NCI-H526 treated with DMSO at 0.1 percent for 48 hours (cell line): ENCODE data around the gene PAEP.

Experiments
- DNase-seq: peaks from one replicate; lab custom pipeline; 2025; lab: John Stamatoyannopoulos, UW

PAEP gene

DNA sequence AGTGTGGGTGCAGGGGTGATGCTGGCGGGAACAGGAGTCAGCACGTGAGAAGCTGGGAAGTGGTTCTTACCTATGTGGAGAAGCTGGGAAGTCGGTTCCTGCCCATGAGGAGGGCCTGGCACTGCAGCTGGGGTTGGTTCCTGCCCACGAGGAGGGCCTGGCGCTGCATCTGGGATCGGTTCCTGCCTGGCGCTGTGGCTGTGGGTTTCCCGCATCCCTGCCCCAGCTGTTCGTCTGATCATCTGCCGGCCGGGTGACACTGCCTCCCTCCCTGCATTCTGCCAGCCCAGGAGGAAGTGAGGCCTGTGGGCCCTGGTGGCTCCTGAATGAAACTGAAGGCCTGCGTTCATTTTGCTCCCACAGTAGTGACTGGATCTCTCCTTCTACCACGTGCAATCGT lies 10.5 kb upstream of the PAEP start:
- DNase-seq = no peak

DNA sequence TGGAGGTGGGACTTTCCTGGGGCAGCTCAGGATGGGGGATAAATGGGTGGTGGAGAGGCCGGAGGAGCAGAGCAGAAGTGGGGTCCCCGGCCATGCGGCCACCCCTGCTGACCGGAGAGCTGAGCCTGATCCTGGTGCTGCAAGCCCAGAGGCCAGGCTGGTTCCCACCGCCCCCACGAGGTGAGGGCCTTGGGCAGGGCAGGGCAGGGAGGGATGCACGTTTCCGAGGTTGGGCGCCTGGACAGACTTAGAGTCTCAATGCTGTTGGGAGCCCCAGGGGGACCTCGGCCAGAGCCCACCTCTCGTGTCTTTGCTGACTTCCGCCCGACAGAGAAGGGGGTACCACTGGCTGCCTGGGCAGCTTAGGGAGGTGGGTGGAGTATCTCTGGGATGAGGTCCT lies 10.1 kb upstream of the PAEP start:
- DNase-seq = no peak

DNA sequence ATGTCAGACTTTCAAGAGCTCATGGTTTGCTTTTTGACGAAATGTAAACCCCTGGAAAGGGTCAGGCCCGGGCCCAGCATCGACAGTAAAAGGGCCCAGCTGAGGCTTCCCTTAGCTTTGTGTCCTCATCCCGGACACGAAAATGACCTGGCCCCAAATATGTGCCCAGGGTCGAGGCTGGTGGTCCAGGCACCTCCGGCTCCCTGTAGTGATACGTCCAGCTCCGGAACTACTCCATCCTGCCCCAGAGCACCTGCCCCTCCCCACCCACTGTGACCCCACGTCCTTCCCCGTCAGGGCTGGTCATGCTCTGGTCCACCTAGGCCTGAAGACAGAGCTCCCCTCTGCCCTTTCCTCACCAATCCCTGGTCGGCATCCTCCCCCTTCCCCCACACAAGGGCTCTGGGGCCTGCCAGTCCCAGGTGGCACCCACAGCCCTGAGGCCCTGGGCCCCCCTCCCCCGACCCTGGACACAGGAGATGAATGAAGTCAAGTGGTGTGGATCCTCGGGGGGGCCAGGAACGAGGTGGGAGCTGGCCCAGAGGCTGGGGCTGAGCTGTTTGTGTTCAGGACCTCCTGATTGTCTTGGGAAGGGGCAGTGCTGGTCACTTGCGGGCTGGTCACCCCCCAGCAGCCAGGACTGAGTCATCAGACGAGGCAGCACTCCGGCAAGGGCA lies 9.4 kb upstream of the PAEP start:
- no peak for DNase-seq

DNA sequence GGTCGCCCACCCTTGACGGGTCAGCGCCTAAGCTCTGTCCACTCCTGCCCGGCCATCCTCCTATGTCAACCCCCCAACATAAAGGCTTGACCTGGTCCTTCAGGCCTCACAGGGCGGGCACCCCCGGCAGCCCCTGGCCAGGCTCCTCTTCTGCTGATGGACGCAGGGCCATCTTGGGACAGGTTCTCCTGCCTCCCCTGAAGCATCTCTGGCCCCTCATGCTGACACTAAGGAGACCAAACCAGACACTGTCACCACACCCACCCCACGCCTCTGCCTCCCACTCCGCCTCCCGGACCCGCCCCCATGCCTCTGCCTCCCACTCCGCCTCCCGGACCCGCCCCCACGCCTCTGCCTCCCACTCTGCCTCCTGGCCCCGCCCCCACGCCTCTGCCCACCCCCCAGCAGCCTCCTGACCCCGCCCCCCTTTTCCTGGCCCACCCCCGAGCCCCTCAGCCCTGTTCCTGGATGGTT lies 8.8 kb upstream of the PAEP start:
- no peak for DNase-seq

DNA sequence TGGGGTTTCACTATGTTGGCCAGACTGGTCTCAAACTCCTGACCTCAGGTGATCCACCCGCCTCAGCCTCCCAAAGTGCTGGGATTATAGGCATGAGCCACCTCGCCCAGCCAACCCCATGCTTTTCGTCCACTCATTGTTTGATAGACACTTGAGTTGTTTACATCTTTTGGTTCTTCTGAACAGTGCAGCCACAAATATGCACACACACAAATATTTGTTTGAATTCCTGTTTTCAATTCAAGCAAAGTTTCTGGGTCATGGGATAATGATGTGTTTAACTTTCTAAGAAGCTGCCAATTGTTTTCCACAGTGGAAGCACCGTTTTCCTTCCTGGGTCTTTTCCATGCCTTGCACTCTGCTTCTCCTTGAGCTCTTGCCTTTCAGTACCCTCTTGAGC lies 6.8 kb upstream of the PAEP start:
- DNase-seq = no peak

DNA sequence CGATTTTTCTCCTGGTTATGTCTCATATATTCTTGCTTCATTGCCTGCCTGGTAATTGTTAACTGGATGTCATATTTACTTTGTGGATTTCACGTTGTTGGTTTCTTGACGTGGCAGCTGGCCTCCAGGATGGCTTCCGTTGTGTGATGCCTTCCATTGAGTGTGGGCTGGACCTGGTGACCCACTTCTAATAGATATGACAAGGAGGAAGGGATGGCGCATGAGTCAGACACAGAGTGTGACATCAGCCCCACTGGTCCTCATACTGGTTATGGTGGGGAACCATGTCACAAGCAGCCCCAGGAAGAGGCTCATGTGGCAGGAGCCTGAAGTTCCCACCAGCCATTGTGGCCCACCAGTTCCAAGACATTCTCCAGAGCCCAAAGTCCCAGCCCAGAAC lies 6.4 kb upstream of the PAEP start:
- DNase-seq = no peak

DNA sequence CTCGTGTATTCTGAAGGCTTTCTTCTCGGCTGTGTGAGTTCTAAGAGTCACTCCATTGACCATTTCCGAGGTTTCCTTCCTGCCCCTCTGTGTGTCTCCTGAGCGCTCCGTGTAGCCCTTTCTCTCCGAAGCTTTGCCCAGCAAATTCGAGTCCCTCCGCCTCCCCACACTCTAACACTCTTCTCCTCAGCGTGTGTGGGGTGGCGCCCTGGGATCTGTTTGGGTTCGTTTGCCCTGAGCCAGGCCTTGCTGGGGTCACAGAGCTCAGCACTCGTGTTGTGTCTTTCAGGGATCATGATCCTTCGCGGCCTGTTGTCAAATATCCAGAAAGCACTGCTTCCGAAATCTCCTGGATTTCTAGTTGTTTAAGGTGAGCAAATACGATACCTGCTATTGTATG lies 5.6 kb upstream of the PAEP start:
- DNase-seq = no peak

DNA sequence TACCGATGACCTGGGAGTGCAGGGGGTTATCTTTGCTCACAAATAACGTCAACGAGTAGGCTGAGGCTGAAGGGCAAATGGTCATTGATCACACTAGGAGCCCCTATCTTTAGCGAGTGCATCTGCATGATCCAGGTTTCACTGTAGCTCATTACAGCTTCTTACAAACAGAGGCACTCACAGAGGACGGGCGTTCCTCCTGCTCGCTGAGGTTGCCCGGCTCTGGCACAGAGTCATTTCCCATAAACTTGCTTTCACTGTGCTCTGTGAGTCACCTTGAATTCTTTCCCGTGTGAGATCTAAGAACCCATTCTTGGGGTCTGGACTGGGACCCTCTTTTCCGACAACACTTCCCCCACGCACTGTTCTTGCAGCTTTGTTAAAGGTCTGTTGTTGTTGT lies 1.9 kb upstream of the PAEP start:
- no peak for DNase-seq

DNA sequence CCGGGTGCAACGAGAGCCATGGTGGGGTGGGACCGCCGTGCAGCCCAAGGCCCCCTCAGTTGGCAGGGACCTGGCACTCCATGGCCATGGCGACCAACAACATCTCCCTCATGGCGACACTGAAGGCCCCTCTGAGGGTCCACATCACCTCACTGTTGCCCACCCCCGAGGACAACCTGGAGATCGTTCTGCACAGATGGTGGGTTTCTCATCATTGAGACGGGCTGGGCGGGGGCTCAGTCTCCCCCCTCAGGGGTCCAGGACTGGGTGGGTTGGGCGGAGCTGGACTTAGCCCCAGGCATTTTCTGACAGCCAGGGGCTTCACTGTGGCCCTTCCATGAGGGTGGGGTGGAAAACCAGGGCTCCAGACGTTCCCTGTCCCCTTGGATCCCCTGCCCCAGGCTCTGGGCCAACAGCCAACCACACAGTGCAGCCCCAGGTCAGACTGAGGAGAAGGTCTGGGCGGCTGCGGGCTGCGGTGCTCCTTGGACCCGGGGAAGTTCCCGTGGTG lies 734 bp downstream of the PAEP start:
- no peak for DNase-seq

DNA sequence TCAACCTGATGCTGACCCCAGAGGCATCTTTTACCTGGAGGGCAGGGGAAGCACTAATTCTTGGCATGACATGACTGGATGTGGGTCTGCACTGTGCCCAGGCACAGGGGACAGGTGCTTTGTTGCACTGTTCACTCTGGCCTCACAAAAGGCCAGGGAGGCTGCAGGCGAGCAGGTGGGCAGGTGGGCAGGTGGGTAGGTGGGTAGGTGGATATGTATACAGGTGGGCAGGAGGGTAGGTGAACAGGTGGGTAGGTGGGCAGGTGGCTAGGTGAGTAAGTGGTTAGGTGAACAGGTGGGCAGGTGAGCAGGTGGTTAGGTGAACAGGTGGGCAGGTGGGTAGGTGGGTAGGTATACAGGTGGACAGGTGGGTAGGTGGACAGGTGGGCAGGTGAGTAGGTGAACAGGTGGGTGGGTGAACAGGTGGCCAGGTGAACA lies 1.5 kb downstream of the PAEP start:
- DNase-seq = no peak

DNA sequence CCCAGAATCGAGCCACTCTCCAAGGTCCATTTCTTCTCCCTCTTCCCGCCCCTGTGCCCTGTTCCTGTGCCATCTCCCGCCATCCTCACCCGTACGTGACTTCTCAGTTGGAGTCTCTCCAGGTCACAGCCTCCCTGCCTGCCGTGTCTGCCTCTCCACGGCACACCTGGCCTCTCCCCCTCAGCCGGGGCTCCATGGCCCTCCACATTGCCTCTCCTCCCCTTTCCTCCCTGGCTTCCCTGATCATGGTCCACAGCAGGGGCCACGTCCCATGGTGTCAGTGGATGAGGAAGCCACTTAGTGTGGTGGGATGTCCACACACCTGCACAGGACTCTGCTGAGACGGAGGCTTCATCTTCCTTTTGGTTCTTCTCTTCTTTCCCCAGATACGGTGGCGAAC lies 2.3 kb downstream of the PAEP start:
- no peak for DNase-seq

DNA sequence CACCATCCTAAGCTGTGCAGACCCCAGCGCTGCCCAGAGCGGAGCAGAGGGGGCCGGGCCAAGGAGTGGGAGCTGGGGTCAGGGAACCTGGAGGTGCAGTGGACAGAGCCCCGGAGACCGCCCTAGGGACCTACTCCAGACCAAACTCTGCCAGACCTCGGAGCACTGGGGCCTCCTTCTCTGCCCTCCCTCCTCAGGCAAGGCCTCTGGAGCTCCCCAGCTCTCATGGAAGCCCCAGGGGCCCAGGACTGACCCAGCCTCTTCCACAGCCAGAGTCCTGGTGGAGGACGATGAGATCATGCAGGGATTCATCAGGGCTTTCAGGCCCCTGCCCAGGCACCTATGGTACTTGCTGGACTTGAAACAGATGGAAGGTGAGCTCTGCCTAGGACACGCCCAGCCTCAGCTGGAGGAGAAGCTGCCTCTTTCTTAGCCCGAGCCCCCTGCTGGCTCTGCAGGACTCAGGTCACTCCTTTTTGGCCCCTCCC lies 3.6 kb downstream of the PAEP start:
- DNase-seq = no peak

DNA sequence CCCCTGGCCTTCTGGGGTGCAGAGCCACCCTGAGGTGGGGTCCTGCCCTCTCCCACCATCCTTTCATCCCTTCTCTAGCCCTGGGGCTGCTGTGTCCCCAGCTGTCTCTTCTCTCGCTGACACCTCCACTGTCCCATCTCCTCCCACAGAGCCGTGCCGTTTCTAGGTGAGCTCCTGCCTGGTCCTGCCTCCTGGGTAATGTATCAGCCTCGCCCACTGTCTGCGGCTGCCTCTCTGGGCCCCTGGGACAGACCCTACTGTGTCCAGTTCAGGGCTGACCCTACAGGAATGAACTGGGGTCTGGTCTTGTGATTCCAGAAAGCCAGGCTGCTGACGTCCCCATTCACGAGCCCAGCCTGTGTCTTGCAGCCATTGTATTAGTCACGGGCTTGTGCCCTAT lies 4.1 kb downstream of the PAEP start:
- DNase-seq = no peak

DNA sequence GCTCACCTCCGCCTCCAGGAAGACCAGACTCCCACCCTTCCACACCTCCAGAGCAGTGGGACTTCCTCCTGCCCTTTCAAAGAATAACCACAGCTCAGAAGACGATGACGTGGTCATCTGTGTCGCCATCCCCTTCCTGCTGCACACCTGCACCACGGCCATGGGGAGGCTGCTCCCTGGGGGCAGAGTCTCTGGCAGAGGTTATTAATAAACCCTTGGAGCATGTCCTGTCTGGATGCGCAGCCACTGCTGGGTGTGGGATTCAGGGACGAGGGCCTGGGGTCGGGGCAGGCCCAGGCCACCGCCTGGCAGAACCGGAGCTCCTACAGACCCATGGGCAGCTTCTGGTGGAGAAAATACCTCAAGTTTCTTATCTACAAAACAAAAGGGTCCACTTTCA lies 5.0 kb downstream of the PAEP start:
- DNase-seq = no peak

DNA sequence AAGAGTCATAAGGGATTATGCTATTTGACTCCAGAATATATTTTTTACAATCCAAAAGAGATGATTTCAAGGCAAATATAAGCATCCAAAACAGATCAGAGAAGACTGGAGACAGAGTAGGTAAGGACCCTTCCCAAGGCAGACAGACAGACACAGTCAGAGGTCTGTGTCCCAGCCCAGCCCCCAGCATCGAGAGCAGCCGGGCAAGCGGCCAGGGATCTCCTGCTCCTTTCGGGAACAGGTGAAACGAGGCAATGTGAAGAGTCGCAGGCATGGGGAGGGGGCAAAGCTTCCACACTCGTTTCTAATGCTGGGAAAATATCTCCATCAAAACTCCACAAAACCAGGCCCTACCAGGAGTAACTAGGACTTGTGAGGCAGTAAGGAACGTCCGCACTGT lies 5.8 kb downstream of the PAEP start:
- DNase-seq = no peak

DNA sequence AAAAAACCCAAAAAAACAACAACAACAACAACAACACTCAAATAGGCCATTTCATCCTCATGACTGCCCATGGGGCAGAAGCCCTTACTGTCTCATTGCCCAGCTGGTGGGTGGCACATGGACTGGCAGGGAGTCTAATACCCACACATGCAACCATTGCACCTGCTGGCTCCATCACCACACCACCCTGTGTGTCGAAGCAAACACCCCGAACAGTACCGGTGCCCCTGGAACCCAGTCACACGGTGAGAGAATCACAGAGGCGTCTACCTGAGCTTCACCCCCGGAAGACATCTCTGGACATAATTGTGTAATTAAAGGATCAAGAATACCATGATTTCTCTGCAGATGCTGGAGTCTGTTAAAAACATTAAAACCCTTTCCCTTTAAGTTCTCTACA lies 6.5 kb downstream of the PAEP start:
- no peak for DNase-seq

DNA sequence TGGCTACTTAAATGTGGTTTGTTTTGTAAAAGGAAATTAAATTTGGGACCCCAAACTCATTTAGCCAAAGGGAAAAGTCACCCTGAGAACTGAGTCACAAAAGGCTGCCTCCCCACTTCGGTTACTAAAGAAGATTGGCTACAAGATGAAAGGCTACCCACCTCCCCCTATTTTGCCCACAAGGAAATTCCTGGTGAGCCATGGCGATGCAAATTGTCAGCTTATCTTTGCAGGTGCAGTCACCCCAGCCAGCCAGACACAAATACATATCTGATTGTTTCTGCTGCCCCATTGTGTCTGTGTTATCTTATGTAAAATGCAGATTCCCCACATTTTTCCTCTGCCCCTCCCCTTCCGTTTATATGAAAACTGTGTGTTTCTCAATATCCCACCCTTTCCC lies 8.9 kb downstream of the PAEP start:
- no peak for DNase-seq

DNA sequence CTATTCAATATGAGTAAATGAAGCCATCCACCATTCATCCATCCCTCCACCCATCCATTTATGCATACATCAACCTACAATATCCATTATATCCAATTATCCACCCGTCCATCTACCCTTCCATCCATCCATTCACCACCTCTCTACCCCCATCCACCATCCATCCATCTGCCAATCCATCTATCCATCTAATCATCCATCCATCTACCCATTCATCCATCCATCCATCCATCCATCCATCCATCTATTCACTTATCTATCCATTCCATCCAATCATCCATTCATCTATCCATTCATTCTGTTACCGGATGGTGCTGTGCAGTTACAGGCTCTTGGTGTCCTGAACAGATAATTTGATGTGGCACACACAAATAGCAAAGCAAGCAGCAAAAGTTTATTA lies 10.7 kb downstream of the PAEP start:
- no peak for DNase-seq

DNA sequence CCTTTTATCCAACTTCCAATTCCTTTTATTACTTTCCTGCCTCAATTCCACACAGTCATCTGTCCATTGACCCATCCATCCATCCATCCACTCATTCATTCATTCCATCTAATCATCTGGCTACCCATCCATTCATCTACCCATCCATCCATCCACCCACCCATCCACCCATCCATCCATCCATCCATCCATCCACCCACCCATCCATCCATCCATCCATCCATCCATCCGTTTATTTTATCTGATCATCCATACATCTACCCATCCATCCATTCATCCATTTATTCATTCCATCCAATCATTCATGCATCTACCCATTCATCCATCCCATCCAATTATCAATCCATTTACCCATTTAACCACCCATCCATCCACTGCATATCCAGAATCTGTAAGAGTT lies 11.6 kb downstream of the PAEP start:
- DNase-seq = no peak

DNA sequence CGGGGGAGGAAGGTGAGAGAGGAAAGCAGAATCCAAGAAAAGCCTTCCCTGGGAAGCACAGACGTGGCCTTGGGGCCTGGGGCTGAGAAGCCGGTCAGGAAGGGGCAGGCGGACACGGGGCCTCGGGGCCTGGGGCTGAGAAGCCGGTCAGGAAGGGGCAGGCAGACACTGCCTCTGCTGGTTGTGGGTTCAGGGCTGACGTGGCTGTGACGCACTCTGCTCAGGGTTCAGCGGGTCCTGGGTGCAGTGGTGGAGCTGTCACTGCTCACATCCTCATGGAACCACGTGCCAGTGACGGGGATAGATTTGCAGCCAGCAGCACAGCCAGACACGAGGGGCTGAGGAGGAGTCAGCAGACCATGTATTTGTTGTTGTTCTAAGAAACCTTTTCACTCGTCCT lies 12.8 kb downstream of the PAEP start:
- DNase-seq = no peak

DNA sequence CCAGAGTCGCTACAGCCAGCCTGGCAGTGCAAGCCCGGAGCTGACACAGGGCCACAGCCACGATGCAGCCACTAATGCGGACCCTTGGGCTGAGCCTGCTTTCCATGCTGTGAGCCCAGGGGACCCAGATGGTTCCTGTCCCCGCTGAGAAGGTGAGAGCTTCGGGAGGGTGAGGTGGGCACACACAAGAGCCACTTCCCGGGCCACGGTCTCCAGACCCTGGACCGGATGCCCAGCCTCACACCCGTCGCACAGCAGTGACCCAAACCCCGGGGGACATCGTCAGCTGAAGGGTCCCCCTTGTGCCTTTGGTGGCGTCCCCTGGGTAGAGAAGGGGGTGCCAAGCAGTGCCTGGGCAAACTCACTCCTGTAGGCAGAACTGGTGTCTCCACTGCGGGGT lies 13.4 kb downstream of the PAEP start:
- no peak for DNase-seq

DNA sequence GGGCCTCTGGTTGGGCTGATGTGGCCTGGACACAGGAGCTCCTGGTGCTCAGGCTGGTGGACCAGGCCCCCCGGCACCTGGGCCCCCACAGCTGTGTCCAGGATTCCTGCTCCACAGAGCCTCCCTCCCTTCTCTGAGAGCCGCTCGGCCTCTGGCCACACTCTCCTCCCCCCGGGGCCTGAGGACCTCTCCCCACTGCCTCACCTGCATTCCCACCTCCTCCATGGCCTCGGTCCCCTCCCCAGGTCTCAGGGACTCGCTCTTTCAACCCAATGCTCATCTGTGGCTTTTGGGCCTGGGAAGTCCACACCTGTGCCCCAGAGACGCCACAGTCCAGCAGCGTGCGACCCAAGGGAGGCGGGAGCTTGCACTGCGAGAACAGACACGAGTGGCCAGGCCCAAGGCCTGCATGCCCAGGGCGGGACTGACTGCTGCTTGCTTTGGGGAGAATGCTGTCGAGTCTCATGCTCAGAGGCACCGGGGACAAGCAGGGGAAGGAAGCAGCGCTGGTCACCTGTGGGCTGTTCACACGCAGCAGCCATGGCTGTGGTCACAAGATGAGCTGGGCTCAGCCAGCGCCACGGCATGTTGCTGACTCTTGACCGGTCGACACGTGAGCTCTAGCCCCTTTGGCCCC lies 14.6 kb downstream of the PAEP start:
- no peak for DNase-seq

DNA sequence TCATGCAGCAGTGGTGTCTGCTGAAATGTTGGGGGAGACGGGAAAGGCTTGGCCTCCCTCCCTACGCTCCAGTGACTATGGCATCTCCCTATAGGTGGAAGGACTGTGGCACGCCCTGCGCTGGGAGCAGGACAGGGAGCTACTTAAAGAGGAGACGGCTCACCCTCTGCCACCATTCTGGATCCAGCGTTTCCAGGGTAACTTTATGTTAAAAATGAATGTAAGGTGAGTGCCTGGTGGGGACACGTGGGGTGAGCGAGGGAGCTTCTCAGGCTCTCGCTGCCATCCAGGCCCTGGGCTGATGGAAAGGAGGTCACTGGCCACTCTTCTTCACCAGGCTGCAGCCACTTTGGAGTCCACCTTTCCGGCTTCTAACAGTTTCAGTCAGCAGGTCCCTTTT lies 15.7 kb downstream of the PAEP start:
- DNase-seq = no peak

DNA sequence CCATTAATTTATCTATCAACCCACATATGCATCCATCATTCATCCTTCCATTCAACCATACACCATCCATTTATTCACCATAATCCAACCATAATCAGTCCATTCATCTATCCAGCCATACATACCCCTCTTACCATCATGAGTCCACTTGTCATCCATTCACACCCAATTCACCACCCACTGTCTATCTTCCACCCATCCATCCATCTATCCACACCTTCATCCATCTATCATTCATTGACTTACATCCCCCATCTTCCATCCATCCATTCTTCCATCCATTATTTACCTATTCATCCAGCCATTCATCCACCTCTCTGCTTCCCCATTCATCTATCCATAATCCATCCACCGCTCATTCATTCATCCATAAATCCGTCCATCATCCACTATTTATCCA lies 17.8 kb downstream of the PAEP start:
- no peak for DNase-seq
